ENCODE results near the gene MUC5AC.

Gene MUC5AC

DNA sequence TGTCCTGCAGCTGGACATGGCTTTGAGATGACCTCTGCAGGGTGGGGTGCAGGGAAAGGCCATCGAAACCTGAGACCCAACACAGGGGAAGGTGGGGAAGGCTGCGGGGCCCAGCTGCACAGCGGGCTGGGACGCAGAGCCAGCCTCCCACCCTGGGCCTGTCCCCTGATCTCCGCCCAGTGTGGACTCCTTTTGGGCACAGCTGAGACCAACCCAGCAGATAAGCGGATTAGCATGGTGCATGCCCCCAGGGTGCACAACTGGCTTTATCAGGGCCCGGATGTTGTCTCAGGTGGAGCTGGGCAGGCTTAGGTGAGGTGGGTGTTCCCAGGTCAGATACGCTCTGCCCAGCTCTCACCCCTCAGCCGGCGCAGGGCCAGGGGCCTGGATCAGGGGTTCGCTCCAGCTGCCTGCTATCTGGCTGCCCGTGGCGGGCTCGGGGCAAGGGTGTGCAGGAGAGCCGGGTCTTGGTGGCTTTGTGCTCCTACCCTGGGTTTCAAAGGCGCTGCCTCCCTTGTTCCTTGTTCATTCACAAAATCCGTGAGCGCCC lies 28.1 kb upstream of the MUC5AC start:
- Histone ChIP-seq H3K4me1 (ENCODE audit: control insufficient read depth in 1 of 2, insufficient read depth in 1 of 2, low read depth in 1 of 2, low read length in 1 of 2) (no peaks in the 10 kb centered on the region), H3K27me3 (no peaks in the 10 kb centered on the region), H3K4me3 (ENCODE audit: low read depth in 1 of 2, low read length in 1 of 2) (no peak overlapping the region), H3K27ac (no peak overlapping the region), H3K9me3 (no peaks in the 10 kb centered on the region), H3K36me3 (no peaks in the 10 kb centered on the region)
- TF ChIP-seq, protein P1, sequence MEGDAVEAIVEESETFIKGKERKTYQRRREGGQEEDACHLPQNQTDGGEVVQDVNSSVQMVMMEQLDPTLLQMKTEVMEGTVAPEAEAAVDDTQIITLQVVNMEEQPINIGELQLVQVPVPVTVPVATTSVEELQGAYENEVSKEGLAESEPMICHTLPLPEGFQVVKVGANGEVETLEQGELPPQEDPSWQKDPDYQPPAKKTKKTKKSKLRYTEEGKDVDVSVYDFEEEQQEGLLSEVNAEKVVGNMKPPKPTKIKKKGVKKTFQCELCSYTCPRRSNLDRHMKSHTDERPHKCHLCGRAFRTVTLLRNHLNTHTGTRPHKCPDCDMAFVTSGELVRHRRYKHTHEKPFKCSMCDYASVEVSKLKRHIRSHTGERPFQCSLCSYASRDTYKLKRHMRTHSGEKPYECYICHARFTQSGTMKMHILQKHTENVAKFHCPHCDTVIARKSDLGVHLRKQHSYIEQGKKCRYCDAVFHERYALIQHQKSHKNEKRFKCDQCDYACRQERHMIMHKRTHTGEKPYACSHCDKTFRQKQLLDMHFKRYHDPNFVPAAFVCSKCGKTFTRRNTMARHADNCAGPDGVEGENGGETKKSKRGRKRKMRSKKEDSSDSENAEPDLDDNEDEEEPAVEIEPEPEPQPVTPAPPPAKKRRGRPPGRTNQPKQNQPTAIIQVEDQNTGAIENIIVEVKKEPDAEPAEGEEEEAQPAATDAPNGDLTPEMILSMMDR (IDR thresholded peaks at IDR 0.05), result no peak

- Histone ChIP-seq H3K9me3 (no peaks in the 10 kb centered on the region), H3K36me3 (no peaks in the 10 kb centered on the region), H3K4me1 (ENCODE audit: control insufficient read depth in 1 of 2, insufficient read depth in 1 of 2, low read depth in 1 of 2, low read length in 1 of 2) (no peaks in the 10 kb centered on the region), H3K4me3 (ENCODE audit: low read depth in 1 of 2, low read length in 1 of 2) (no peak overlapping the region), H3K27me3 (no peaks in the 10 kb centered on the region), H3K27ac (no peak overlapping the region)
- TF ChIP-seq, protein P1 (IDR thresholded peaks at IDR 0.05), result no peak
Measured at GRCh38 chr11:1130276-1131032, 27.3 kb upstream of the MUC5AC start.

GRCh38 chr11:1131033-1131911 lies 26.5 kb upstream of the MUC5AC start:
- Histone ChIP-seq H3K4me3 (ENCODE audit: low read depth in 1 of 2, low read length in 1 of 2) (no peak overlapping the region), H3K9me3 (no peaks in the 10 kb centered on the region), H3K36me3 (no peaks in the 10 kb centered on the region), H3K27me3 (no peaks in the 10 kb centered on the region), H3K4me1 (ENCODE audit: control insufficient read depth in 1 of 2, insufficient read depth in 1 of 2, low read depth in 1 of 2, low read length in 1 of 2) (no peaks in the 10 kb centered on the region), H3K27ac (no peak overlapping the region)
- TF ChIP-seq, protein P1 (IDR thresholded peaks at IDR 0.05), result no peak

- no peak overlapping the region for H3K27ac ChIP-seq
Measured at GRCh38 chr11:1134848-1135445, 22.8 kb upstream of the MUC5AC start.

GRCh38 chr11:1138097-1138496 lies 19.7 kb upstream of the MUC5AC start:
- no peak overlapping the region for H3K4me3 ChIP-seq (ENCODE audit: low read depth in 1 of 2, low read length in 1 of 2)
- no peaks in the 10 kb centered on the region for H3K4me1 ChIP-seq (ENCODE audit: control insufficient read depth in 1 of 2, insufficient read depth in 1 of 2, low read depth in 1 of 2, low read length in 1 of 2)
- peaks cover 20% of the 10 kb centered on the region for H3K27me3 ChIP-seq
- H3K9me3 ChIP-seq, result peaks cover 3% of the 10 kb centered on the region
- no peaks in the 10 kb centered on the region for H3K36me3 ChIP-seq
- TF ChIP-seq, protein P1 (IDR thresholded peaks at IDR 0.05), result no peak
- H3K27ac ChIP-seq, result no peak overlapping the region

More at GRCh38 chr11:1134848-1135445, 22.8 kb upstream of the MUC5AC start:
- no peaks in the 10 kb centered on the region for H3K36me3 ChIP-seq
- no peak overlapping the region for H3K4me3 ChIP-seq (ENCODE audit: low read depth in 1 of 2, low read length in 1 of 2)
- H3K4me1 ChIP-seq (ENCODE audit: control insufficient read depth in 1 of 2, insufficient read depth in 1 of 2, low read depth in 1 of 2, low read length in 1 of 2), result no peaks in the 10 kb centered on the region
- peaks cover 20% of the 10 kb centered on the region for H3K27me3 ChIP-seq
- H3K9me3 ChIP-seq, result no peaks in the 10 kb centered on the region
- TF ChIP-seq, protein P1 (IDR thresholded peaks at IDR 0.05), result no peak
